Astrocyte of the cerebellum (primary cell): Measurements from ENCODE around the gene USP13.
"Not testable (repeated sequence)": the region's sequence is repeated elsewhere in the genome, so short reads cannot be mapped to it uniquely, and the experiment has no call there.

Source experiments
- DNase-seq: peaks from one replicate; pipeline ENCODE4 v3.0.0-alpha.2; 2011; ENCODE audit warnings: low read depth
- H3K4me3 ChIP-seq: 2 replicates; pipeline ENCODE4 v1.5.1; 2011; ENCODE audit warnings: mild to moderate bottlenecking, low read depth, low read length, moderate library complexity
- CTCF ChIP-seq: IDR thresholded peaks from 2 replicates; pipeline ENCODE4 v1.5.1; 2012; ENCODE audit warnings: low read length, low read depth, moderate library complexity, mild to moderate bottlenecking; ENCODE audit errors: missing control alignments
- in situ Hi-C: cut with HindIII; loops from 2 replicates; pipeline ENCODE4 v1.10.0; 2017; ENCODE audit warnings: low sequenced_read_pairs

USP13 gene

DNA sequence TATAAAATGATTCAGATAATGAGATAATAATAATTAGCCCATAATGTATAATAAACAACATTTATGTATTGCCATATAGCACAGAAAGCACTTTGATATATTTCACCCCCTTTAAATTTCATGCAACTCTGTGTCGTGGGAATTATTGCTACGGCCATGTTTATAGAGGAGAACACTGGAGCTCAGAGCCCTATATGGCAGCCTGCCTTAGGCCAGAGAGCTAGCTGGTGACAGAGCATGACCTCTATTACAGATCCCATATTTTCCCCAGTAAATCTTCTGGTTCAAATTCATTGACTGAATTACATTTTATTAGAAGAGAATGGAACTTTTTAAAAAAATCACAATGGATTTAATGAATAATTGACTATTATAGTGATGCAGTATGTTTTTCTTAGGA is 25.0 kb downstream of the USP13 start:
- in situ Hi-C loops = no loop called here
- no peak for DNase-seq
- H3K4me3 ChIP-seq = no peak overlapping the region
- no peak for TF ChIP-seq CTCF

DNA sequence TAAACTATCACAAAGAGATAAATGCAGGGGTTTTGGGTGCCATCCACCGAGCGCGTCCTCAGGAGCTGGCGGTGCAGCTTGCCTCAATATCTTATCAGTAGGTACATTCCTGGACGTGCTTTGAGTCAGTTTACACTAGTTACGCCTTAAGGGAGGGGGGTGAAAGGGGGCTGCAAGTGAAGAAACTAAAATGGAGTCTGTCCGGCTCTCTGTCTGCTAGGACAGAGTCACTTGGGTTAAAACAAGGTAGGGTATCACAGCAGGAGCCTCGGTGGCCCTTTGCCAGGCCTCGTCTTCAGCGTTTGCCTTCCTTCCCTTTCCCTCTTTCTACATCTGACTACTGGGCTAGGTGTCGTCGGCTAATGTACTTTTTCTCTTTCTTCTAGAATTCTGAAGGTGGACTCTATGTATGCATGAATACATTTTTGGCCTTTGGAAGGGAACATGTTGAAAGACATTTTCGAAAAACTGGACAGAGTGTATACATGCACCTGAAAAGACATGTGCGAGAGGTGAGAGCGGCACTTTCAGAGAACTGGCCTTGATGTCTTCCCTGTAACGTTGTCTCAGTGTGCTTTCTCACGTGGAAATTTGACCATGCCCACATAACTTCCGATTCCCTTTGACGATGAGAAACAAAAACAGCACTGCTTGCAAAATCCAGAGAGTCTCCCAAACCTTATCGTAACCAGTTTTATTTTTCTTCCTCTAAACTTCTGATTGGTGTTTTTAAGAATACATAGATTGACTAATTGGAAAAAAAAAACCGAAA is 28.8 kb downstream of the USP13 start:
- H3K4me3 ChIP-seq = no peak overlapping the region
- no peak for DNase-seq
- in situ Hi-C loops = no loop called here
- TF ChIP-seq CTCF = no peak

DNA sequence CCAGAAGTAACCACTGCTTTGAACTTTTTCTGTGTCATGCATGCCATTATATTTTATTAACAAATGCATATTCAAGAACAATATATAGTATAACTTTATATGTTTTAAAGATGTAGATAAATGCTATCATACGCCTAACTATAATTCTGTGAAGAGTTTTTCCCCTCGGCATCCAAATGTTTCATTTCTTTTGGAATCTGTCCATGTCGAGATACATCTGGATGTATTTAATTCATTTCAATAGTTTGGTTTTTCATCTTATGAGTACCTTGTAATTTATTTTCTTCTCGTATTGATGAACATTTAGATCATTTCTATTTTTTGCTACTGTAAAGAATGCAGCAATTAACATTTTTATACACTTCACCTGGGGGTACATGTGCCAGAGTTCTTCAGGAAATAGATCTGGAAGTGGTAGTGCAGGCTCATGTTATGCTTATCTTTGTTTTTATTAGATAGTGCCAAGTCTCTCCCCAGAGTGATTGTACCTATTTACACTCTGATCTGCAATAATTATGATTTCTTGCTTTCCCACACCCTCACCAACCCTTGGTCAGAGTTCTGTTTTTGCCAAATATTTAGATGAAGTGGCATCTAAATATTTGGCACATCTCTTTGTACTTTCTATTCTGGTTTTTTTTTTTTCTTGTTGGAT is 29.7 kb downstream of the USP13 start:
- H3K4me3 ChIP-seq = no peak overlapping the region
- in situ Hi-C loops = no loop called here
- no peak for DNase-seq
- no peak for TF ChIP-seq CTCF

- H3K4me3 ChIP-seq, in situ Hi-C loops, DNase-seq: not testable (repeated sequence)
Observed at GRCh38 chr3:179683286-179683685, 30.4 kb downstream of the USP13 start.

DNA sequence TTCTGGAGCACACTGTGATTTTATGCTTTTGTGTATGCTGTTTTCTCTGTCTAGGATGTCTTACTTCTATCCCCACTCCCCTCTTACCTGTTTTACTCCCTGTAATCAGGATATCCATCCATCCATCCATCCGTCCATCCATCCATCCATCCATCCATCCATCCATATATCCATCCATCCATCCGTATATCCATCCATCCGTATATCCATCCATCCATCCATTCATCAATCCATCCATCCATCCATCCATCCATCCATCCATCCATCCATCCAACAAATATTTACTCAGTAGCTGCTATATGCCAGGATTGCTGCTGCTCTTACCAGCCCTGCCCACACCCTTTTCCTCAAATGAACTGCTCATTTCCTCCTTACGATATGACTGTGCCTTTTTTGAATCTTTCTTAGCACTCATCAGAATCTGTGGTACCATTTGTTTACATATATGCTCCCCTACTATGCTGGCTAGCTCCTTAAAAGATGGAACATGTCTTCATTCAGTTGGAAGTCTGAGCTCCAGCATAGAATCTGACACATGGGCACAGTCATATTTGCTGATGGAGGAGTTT is 35.2 kb downstream of the USP13 start:
- no peak overlapping the region for H3K4me3 ChIP-seq
- TF ChIP-seq CTCF = no peak
- in situ Hi-C loops = no loop called here
- DNase-seq = no peak

- DNase-seq = peak; percentile 27
- no peak for TF ChIP-seq CTCF
- no peak overlapping the region for H3K4me3 ChIP-seq
- in situ Hi-C loops = no loop called here
Observed at GRCh38 chr3:179688850-179689249, 36.0 kb downstream of the USP13 start.

GRCh38 chr3:179694731-179695130 is 41.9 kb downstream of the USP13 start:
- in situ Hi-C loops = loop anchor here (5.0 kb wide), 1 partner anchor 32 kb away; no protein-coding TSS in a partner anchor

More at GRCh38 chr3:179694731-179695130, 41.9 kb downstream of the USP13 start:
- no peak overlapping the region for H3K4me3 ChIP-seq
- no peak for DNase-seq
- no peak for TF ChIP-seq CTCF
